Measurements from ENCODE around the gene ANAPC4. TPM values are rescaled to one million over a fixed set of nuclear protein-coding genes. Genes with fewer than 3 reads are reported as not detected.

ANAPC4 gene
- total RNA-seq, 4 donors from 2014 or later = 35.5 to 43.0 (median 38.0) TPM

DNA sequence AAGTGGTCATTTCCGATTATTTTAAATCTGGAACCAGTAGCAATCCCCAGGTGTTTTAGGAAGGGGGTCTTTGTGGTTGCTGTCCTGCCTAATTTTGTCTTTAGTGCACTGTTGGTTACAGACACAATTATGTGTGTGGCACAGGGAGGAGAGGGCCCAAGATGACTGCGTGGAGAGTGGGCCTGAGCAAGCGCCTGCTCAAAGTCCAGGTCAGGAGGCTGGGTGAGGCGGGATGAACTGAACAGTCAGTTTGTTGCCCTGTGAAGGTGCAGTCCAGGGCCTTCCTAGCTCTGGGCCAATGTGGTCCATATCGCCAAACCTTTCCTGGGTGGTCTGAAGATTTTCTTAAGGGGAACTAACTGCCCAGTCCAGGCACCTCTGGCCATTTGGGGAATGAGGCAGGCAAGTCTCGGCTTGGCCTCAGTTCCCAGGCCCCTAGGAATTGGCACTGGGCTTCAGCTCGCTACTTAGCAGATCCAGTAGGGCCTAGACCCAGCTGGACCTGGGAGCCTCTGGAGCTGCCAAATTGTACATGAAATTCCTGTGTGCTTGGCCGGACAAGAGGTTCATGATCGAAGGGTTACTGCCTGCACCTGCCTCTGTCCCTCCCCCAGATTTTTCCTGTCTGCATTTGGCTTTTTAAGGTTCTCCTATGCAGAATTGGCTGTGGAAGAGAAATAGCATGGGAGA, 47.6 kb downstream of the ANAPC4 start:
- TF ChIP-seq, protein P1, sequence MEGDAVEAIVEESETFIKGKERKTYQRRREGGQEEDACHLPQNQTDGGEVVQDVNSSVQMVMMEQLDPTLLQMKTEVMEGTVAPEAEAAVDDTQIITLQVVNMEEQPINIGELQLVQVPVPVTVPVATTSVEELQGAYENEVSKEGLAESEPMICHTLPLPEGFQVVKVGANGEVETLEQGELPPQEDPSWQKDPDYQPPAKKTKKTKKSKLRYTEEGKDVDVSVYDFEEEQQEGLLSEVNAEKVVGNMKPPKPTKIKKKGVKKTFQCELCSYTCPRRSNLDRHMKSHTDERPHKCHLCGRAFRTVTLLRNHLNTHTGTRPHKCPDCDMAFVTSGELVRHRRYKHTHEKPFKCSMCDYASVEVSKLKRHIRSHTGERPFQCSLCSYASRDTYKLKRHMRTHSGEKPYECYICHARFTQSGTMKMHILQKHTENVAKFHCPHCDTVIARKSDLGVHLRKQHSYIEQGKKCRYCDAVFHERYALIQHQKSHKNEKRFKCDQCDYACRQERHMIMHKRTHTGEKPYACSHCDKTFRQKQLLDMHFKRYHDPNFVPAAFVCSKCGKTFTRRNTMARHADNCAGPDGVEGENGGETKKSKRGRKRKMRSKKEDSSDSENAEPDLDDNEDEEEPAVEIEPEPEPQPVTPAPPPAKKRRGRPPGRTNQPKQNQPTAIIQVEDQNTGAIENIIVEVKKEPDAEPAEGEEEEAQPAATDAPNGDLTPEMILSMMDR (IDR thresholded peaks at IDR 0.05; ENCODE audit: low read depth) = no peak

DNA sequence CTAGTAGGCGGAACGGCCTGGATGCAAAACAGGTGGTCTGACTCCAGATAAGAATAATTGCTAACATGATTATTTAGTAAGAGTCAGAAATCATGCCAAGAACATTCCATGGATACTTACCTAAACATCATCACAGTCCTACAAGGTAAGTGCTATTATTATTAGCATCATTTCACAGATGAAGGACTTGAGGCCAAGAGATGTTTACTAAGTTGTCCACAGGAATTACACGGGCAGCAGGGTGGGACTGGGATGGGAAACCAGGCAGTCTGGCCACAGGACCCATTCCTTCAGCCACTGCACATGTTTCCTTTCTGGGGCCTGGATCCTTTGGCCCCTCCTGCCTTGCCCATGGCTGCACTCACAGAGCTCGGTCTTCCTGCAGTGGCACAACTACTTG, 48.3 kb downstream of the ANAPC4 start:
- TF ChIP-seq, protein P1 (IDR thresholded peaks at IDR 0.05; ENCODE audit: low read depth) = no peak

DNA sequence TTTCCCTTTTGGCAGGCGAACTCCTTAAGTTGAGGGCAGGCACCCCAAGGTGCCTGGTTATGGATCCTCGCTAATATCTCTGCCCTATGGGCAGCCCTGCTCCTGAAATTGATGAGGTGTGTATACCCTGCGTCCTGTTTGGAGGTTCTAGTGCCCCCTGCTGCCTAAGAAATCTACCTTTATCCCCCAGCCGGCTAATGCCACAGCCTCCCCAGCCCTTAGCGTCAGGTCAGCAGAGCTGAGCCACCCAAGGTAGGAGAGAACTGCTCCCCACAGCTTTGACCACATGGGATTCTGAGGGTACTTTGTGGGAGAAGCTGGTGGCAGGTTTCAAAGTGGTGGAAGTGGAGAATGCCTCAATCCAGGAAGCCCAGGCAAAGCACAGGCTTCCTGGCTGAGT, 50.8 kb downstream of the ANAPC4 start:
- TF ChIP-seq, protein P1 (IDR thresholded peaks at IDR 0.05; ENCODE audit: low read depth) = no peak

DNA sequence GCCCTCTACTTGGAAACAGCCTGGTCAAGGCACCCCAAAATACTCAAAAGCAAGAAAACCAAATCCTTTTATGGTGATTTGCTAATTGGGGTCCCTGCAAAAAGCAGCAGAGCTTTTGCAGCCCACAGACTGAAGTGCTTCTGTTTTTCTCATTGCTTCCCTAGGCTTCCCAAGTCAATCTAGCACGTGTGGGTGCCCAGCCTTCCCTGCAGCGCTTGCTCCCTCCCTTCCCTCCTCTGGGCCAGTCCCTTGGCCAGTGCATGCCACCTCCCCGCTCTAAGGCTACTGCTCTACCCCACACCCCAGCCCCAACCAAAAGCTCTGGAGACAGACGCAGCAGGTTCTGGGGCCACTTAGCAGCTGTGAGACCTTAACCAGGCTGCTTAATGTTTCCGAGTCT, 53.6 kb downstream of the ANAPC4 start:
- TF ChIP-seq, protein P1 (IDR thresholded peaks at IDR 0.05; ENCODE audit: low read depth) = no peak

DNA sequence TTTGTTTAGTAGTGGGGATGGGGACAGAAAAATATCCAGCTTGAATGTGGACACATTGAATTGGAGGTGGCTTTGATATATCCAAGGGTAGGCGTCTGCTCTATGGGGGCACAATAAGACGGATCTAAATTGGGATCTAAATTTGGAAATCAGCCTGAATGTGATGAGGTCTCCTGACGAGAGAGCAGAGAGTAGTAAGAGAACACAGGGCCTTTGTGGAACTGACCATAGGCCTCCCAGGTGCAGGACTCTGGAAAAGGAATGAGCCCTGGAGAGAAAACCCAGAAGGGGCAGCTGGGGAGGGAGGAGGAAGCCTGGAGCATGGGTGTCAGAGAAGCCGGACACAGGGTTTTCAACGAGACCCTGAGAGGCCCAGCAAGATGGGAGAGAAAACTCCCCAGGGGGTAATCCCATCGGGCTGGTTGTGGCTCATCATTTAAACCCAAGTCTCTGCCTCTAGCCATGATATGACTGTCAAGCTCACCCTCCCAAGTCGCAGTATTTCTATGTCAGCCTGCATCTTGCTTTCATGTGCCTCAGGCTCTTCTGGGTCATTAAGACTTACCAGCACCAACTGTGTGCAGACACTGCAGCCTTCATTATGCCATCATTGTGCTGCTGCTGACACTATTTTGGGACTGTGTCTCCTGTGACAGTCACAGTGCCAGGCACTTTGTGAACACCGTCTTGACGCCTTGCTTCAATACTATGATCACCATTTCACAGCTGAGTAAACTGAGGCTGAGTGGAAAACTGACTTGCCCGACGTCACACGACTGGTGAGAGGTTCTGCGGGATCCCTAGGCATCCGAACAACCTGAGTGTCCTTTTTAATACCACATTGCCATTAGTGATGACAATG, 57.1 kb downstream of the ANAPC4 start:
- TF ChIP-seq, protein P1 (IDR thresholded peaks at IDR 0.05; ENCODE audit: low read depth) = no peak

DNA sequence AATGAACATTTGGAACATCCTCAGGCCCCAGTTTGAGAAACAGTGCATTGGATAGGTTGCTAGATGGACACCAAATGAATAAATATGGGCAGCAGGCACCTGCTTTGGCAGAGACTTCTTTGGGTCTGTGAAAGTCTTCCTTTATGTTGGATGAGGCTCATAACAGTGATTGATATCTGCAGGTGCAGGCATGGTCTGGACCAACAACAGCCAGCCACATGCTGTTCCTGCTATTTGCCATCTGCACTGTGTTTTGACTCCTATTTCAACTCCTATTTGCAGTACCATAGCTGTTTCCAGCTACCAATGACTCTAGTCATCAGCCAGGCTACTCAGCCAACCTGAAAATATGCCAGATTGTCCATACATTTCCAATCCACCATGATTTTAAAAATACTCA, 60.9 kb downstream of the ANAPC4 start:
- TF ChIP-seq, protein P1 (IDR thresholded peaks at IDR 0.05; ENCODE audit: low read depth) = no peak

DNA sequence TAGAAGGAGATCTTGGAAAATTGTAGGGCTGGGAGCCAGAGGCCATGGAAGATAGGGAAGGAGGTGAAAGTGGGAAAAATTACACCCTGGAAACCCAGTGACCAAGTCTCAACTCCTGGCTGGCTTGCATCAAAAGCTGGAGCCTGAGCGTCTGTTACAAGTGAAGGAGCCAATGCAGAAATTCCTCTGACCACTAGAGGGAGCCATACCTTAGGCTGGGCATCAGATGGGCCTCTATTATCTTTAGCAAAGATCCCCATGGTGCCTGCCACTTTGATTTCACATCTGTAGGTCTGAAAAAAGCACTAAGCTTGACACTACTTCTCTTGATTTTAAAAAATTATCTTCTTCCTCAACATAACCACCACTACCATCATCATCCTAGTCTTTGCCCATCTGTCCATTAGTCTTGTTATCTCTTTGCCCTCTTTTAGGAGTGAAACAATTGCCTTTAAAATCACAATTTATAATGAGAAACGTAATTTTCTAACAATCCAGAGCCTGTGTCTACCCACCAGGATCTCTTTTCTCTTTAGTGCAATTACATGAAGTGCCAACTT, 62.9 kb downstream of the ANAPC4 start:
- TF ChIP-seq, protein P1 (IDR thresholded peaks at IDR 0.05; ENCODE audit: low read depth) = no peak

Data from subcutaneous adipose tissue (tissue), 4 donors.